Transverse colon (tissue), 3 donors: Measurements from ENCODE around the gene PRRX2.

Experiments
- EP300 ChIP-seq: sonication (generic); formaldehyde crosslinking; IDR thresholded peaks from one replicate; pipeline ENCODE4 v1.6.1; 2017; ENCODE audit warnings: antibody characterized with exemption, low read depth
- POLR2A ChIP-seq: fragments of 450-650 bp; IDR thresholded peaks from one replicate; pipeline ENCODE4 v1.6.1; 2016; ENCODE audit warnings: antibody characterized with exemption, mild to moderate bottlenecking, moderate library complexity
- TF ChIP-seq, protein P1 (sequence below), 5 experiments: fragments of 200-600 bp in 3 of 5; fragments of 450-650 bp in 2 of 5; sonication (generic) in 3 of 5; IDR thresholded peaks; 1 replicate in 2 of 5; 2 replicates in 3 of 5; pipeline ENCODE4 v1.5.1; 2016 to 2017; ENCODE audit warnings: antibody characterized with exemption in 5 of 5, inconsistent platforms in 3 of 5, mild to moderate bottlenecking in 2 of 5, moderate library complexity in 1 of 5

GRCh38 chr9:129759319-129759718 is 93.9 kb downstream of the PRRX2 start:
- TF ChIP-seq, protein P1, sequence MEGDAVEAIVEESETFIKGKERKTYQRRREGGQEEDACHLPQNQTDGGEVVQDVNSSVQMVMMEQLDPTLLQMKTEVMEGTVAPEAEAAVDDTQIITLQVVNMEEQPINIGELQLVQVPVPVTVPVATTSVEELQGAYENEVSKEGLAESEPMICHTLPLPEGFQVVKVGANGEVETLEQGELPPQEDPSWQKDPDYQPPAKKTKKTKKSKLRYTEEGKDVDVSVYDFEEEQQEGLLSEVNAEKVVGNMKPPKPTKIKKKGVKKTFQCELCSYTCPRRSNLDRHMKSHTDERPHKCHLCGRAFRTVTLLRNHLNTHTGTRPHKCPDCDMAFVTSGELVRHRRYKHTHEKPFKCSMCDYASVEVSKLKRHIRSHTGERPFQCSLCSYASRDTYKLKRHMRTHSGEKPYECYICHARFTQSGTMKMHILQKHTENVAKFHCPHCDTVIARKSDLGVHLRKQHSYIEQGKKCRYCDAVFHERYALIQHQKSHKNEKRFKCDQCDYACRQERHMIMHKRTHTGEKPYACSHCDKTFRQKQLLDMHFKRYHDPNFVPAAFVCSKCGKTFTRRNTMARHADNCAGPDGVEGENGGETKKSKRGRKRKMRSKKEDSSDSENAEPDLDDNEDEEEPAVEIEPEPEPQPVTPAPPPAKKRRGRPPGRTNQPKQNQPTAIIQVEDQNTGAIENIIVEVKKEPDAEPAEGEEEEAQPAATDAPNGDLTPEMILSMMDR (IDR thresholded peaks at IDR 0.05) = no peak
- no peak for TF ChIP-seq POLR2A
- no peak for TF ChIP-seq EP300
